Mesothelial cell of epicardium (in vitro differentiated cells): Measurements from ENCODE around the gene FGF12. TPM values are rescaled to one million over a fixed set of nuclear protein-coding genes. Genes with fewer than 3 reads are reported as not detected.

Source experiments
- DNase-seq, 2 experiments: peaks; one replicate each; pipeline ENCODE4 v3.0.0; 2021; ENCODE audit warnings: low spot score in 2 of 2; ENCODE audit not compliant: unreplicated experiment in 2 of 2
- H3K27ac Mint-ChIP-seq: 2 replicates; pipeline ENCODE4 v1.8.0; 2021; ENCODE audit warnings: mixed read lengths
- H3K27me3 Mint-ChIP-seq: 2 replicates; pipeline ENCODE4 v1.8.0; 2021; ENCODE audit warnings: low read depth, mixed read lengths
- H3K36me3 Mint-ChIP-seq: 2 replicates; pipeline ENCODE4 v1.8.0; 2021; ENCODE audit warnings: mixed read lengths
- H3K4me1 Mint-ChIP-seq: 2 replicates; pipeline ENCODE4 v1.8.0; 2021; ENCODE audit warnings: mixed read lengths
- H3K4me3 Mint-ChIP-seq: 2 replicates; pipeline ENCODE4 v1.8.0; 2021; ENCODE audit warnings: mild to moderate bottlenecking, moderate library complexity, mixed read lengths
- H3K9me3 Mint-ChIP-seq: 2 replicates; pipeline ENCODE4 v1.8.0; 2021; ENCODE audit warnings: mixed read lengths
- total RNA-seq: library from RNA; stranded (reverse); gene quantifications from 3 replicates; pipeline ENCODE4 v1.2.1, GENCODE V29; 2021
- TF ChIP-seq, protein P1 (sequence below): fragments of 200-600 bp; sonication (generic); IDR thresholded peaks from one replicate; pipeline ENCODE4 v1.5.0; 2021; ENCODE audit warnings: antibody characterized with exemption; ENCODE audit not compliant: unreplicated experiment

FGF12 gene
- total RNA-seq, 1 donor from 2014 or later, result 1.0 TPM

DNA sequence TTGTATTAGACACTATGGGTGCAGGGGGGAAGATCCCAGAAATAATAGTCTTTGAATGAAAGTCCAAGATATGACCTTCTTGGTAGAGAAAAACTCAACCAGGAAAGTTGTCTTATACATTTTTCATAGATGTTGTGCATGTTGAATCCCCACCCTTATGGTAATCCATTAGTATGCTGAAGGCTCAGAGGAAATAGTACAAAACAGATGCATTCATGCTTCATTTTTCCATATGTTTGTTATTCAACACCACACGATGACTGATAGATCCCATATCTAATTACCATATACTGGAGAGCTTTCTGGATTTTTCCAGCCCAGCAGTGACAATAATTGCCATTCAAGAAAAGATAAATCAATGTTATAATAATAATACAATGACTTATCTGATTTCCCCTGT lies 487.4 kb downstream of the FGF12 start:
- H3K27ac Mint-ChIP-seq, result no peak overlapping the region
- TF ChIP-seq, protein P1, sequence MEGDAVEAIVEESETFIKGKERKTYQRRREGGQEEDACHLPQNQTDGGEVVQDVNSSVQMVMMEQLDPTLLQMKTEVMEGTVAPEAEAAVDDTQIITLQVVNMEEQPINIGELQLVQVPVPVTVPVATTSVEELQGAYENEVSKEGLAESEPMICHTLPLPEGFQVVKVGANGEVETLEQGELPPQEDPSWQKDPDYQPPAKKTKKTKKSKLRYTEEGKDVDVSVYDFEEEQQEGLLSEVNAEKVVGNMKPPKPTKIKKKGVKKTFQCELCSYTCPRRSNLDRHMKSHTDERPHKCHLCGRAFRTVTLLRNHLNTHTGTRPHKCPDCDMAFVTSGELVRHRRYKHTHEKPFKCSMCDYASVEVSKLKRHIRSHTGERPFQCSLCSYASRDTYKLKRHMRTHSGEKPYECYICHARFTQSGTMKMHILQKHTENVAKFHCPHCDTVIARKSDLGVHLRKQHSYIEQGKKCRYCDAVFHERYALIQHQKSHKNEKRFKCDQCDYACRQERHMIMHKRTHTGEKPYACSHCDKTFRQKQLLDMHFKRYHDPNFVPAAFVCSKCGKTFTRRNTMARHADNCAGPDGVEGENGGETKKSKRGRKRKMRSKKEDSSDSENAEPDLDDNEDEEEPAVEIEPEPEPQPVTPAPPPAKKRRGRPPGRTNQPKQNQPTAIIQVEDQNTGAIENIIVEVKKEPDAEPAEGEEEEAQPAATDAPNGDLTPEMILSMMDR, result no peak
- H3K36me3 Mint-ChIP-seq, result no peaks in the 10 kb centered on the region
- no peak overlapping the region for H3K4me3 Mint-ChIP-seq
- H3K9me3 Mint-ChIP-seq, result peaks cover 14% of the 10 kb centered on the region
- H3K27me3 Mint-ChIP-seq, result peaks cover 24% of the 10 kb centered on the region
- no peak for DNase-seq
- no peaks in the 10 kb centered on the region for H3K4me1 Mint-ChIP-seq

DNA sequence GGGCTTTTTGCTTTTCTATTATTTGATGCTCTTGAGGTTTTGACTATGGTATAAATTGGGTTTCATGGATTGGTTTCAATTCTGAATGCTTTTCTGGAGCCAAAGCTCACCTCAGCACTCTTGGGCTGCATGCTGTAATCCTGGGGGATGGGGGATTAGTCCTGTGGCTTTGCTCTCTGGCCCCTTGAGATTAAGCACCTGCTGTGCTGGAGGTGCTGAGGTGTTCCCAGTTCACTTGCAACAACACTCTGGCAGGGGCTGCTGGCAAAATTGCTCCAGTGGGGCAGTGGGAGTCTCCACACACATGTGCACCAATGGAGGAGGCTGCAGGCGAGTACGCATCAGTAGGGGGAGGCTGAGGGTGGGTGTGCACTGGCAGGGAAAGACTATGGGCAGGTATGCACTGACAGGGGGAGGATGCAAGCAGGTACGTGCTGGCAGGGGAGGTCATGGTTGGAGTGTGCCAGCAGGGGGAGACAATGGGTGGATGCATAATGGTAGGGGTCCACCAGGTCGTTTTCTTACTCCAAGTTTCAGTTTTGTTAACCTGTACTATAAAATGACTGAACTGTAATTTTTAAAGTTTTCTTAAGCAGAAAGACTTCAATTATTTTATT lies 489.2 kb downstream of the FGF12 start:
- H3K36me3 Mint-ChIP-seq, result no peaks in the 10 kb centered on the region
- no peak overlapping the region for H3K27ac Mint-ChIP-seq
- no peak overlapping the region for H3K4me3 Mint-ChIP-seq
- no peak for DNase-seq
- H3K27me3 Mint-ChIP-seq, result peaks cover 24% of the 10 kb centered on the region
- H3K4me1 Mint-ChIP-seq, result no peaks in the 10 kb centered on the region
- peaks cover 12% of the 10 kb centered on the region for H3K9me3 Mint-ChIP-seq
- TF ChIP-seq, protein P1, result no peak

DNA sequence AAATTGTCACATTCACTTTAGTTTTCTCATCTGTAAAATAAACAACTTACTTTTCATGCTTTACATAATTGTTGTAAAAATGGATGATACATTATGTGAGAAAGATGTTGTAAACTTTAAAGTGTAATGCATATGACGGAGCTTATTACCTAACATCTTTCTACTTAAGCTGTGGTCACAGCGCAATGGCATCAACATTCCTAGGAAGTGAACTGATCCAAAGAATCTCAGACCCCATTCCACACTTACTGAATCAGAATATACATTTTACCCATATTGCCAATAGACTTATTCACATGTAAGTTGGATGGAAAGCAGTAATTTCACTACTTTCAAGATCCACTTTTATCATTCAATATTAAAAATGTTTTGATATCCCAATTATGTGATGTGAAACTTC lies 497.5 kb downstream of the FGF12 start:
- Mint-ChIP-seq H3K4me3 (no peak overlapping the region), H3K36me3 (no peaks in the 10 kb centered on the region), H3K27ac (no peak overlapping the region), H3K27me3 (no peaks in the 10 kb centered on the region), H3K9me3 (peaks cover 4% of the 10 kb centered on the region), H3K4me1 (no peaks in the 10 kb centered on the region)
- TF ChIP-seq, protein P1, result no peak
- no peak for DNase-seq

DNA sequence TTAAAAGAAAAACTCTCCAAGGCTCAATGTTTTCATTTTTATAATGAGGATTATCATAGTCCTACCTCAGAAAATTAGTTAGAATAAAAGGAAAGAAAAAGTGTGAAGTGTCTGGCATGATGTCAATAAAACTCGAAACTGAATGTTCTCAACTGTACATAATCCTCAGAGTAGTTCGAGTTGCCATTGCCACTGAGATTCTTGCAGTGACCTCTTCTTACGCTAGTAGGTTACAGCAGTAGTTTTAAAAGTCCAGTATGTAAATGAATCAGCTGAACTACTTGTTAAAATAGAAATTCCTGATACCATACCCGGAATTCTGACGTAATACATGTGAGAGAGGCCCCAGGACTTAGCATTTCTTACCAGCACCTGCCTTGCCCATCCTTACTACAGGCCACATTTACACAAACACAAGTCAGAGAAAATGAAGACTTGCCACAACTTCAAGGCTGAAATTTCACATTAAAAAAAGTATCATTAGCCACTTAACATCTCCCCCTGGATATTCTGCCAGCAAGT lies 502.6 kb downstream of the FGF12 start:
- Mint-ChIP-seq H3K4me1 (peaks cover 3% of the 10 kb centered on the region), H3K36me3 (no peaks in the 10 kb centered on the region), H3K27me3 (peaks cover 2% of the 10 kb centered on the region), H3K9me3 (no peaks in the 10 kb centered on the region), H3K27ac (no peak overlapping the region), H3K4me3 (no peak overlapping the region)
- TF ChIP-seq, protein P1, result no peak
- DNase-seq, result no peak

DNA sequence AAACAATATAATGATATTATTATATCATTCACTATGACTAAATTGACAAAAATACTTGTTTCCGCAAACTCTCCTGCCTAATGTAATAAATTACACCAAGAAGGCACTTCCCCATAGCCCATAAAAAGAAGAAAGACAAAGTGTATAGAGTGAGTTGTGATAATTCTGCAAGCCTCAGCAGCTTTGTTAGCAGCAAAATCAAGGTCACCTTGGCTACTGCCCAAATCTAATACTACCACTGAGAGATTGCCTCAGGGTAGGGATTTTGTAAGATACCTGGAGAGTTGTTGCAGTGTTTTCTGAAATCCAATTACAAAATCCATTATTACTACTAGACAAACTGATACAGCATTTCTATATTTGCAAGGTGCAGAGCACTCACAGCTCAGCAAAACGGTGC lies 503.5 kb downstream of the FGF12 start:
- H3K36me3 Mint-ChIP-seq, result no peaks in the 10 kb centered on the region
- TF ChIP-seq, protein P1, result no peak
- no peak for DNase-seq
- no peak overlapping the region for H3K27ac Mint-ChIP-seq
- no peaks in the 10 kb centered on the region for H3K9me3 Mint-ChIP-seq
- H3K4me3 Mint-ChIP-seq, result no peak overlapping the region
- H3K4me1 Mint-ChIP-seq, result peaks cover 3% of the 10 kb centered on the region
- H3K27me3 Mint-ChIP-seq, result peaks cover 2% of the 10 kb centered on the region
